ENCODE data around the gene PUSL1.

Gene PUSL1

DNA sequence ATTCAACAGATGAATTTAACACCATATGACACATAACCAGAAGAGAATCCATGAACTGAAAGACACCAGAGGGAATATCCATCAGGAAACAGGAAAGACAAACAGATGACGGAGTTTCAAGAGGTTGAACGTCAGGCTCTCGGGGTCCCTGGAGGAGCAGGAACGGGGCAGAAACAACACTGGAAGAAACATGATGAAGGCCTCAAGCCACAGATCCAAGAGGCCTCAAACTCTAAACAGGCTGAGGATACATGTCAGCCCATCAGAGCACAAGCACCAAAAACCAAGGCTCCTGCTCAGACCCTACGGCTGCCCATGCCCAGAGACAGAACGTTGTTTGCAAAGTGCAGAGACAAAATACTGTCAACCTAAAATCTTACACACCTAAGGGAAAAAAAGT lies 9.0 kb downstream of the PUSL1 start:
- WGBS, 2 donors (ENCODE audit: extremely low coverage in 2 of 2, insufficient read length in 2 of 2, insufficient replicate concordance in 1 of 2): no CpG with 5 or more reads among the region's 6 CpGs
- Histone ChIP-seq H3K4ac (ENCODE audit: low read length) (no peak overlapping the region), H2BK12ac (ENCODE audit: low read length) (no peak overlapping the region), H2BK5ac (ENCODE audit: low read length) (no peak overlapping the region), H3K27me3 (ENCODE audit: control insufficient read depth in 3 of 3, insufficient read depth in 3 of 3, low read depth in 1 of 3, low read length in 3 of 3) (no peaks in the 10 kb centered on the region), H4K8ac (ENCODE audit: low read depth, low read length) (no peak overlapping the region), H3K4me3 (ENCODE audit: low read length in 2 of 2) (no peak overlapping the region), H3K4me2 (ENCODE audit: insufficient read depth, low read length, poor library complexity, severe bottlenecking) (no peak overlapping the region), H3K9ac (ENCODE audit: low read depth, low read length, poor library complexity) (no peak overlapping the region), H3K18ac (ENCODE audit: low read length) (no peak overlapping the region), H2AFZ (ENCODE audit: low read length) (no peak overlapping the region), H3K9me3 (replicated peaks in 1 of 2; ENCODE audit: control insufficient read depth in 2 of 2, insufficient read depth in 1 of 2, low read depth in 1 of 2, low read length in 2 of 2) (no peaks in the 10 kb centered on the region), H3K36me3 (replicated peaks in 1 of 2; ENCODE audit: control insufficient read depth in 2 of 2, insufficient read depth in 2 of 2, low read length in 2 of 2) (peaks cover 47 to 93% of the 10 kb centered on the region in 2 donors), H3K4me1 (ENCODE audit: control insufficient read depth in 2 of 2, insufficient read depth in 1 of 2, low read depth in 1 of 2, low read length in 2 of 2) (peaks cover 0 to 7% of the 10 kb centered on the region in 2 donors), H2BK120ac (ENCODE audit: low read depth, low read length) (no peak overlapping the region), H3K14ac (ENCODE audit: low read length) (no peak overlapping the region), H3K79me1 (ENCODE audit: low read depth, low read length) (peaks cover 44% of the 10 kb centered on the region), H4K91ac (ENCODE audit: low read depth, low read length, poor library complexity) (no peak overlapping the region), H3K23ac (ENCODE audit: low read depth, low read length, poor library complexity) (no peak overlapping the region), H3K27ac (replicated peaks; ENCODE audit: low read length) (no peak overlapping the region), H2BK15ac (ENCODE audit: low read length) (no peak overlapping the region), H2AK5ac (ENCODE audit: low read depth, low read length) (no peak overlapping the region)
- DNase-seq (ENCODE audit: low spot score): no peak

GRCh38 chr1:1318131-1318652 lies 9.8 kb downstream of the PUSL1 start:
- H3K9me3 ChIP-seq (replicated peaks in 1 of 2; ENCODE audit: control insufficient read depth in 2 of 2, insufficient read depth in 1 of 2, low read depth in 1 of 2, low read length in 2 of 2): no peaks in the 10 kb centered on the region
- H2BK120ac ChIP-seq (ENCODE audit: low read depth, low read length): no peak overlapping the region
- H2BK15ac ChIP-seq (ENCODE audit: low read length): no peak overlapping the region
- no peak overlapping the region for H3K4me3 ChIP-seq (ENCODE audit: low read length in 2 of 2)
- H2BK12ac ChIP-seq (ENCODE audit: low read length): no peak overlapping the region
- H2BK5ac ChIP-seq (ENCODE audit: low read length): no peak overlapping the region
- H2AK5ac ChIP-seq (ENCODE audit: low read depth, low read length): no peak overlapping the region
- H4K8ac ChIP-seq (ENCODE audit: low read depth, low read length): no peak overlapping the region
- no peak overlapping the region for H3K14ac ChIP-seq (ENCODE audit: low read length)
- no peak overlapping the region for H4K91ac ChIP-seq (ENCODE audit: low read depth, low read length, poor library complexity)
- H3K4me2 ChIP-seq (ENCODE audit: insufficient read depth, low read length, poor library complexity, severe bottlenecking): no peak overlapping the region
- H2AFZ ChIP-seq (ENCODE audit: low read length): no peak overlapping the region
- peaks cover 6 to 7% of the 10 kb centered on the region in 2 donors for H3K4me1 ChIP-seq (ENCODE audit: control insufficient read depth in 2 of 2, insufficient read depth in 1 of 2, low read depth in 1 of 2, low read length in 2 of 2)
- no CpG with 5 or more reads among the region's 9 CpGs for WGBS, 2 donors (ENCODE audit: extremely low coverage in 2 of 2, insufficient read length in 2 of 2, insufficient replicate concordance in 1 of 2)
- DNase-seq (ENCODE audit: low spot score): no peak
- no peak overlapping the region for H3K23ac ChIP-seq (ENCODE audit: low read depth, low read length, poor library complexity)
- peaks cover 48% of the 10 kb centered on the region for H3K79me1 ChIP-seq (ENCODE audit: low read depth, low read length)
- no peak overlapping the region for H3K27ac ChIP-seq (replicated peaks; ENCODE audit: low read length)
- peaks cover 42 to 90% of the 10 kb centered on the region in 2 donors for H3K36me3 ChIP-seq (replicated peaks in 1 of 2; ENCODE audit: control insufficient read depth in 2 of 2, insufficient read depth in 2 of 2, low read length in 2 of 2)
- no peak overlapping the region for H3K9ac ChIP-seq (ENCODE audit: low read depth, low read length, poor library complexity)
- H3K27me3 ChIP-seq (ENCODE audit: control insufficient read depth in 3 of 3, insufficient read depth in 3 of 3, low read depth in 1 of 3, low read length in 3 of 3): no peaks in the 10 kb centered on the region
- no peak overlapping the region for H3K4ac ChIP-seq (ENCODE audit: low read length)
- no peak overlapping the region for H3K18ac ChIP-seq (ENCODE audit: low read length)

DNA sequence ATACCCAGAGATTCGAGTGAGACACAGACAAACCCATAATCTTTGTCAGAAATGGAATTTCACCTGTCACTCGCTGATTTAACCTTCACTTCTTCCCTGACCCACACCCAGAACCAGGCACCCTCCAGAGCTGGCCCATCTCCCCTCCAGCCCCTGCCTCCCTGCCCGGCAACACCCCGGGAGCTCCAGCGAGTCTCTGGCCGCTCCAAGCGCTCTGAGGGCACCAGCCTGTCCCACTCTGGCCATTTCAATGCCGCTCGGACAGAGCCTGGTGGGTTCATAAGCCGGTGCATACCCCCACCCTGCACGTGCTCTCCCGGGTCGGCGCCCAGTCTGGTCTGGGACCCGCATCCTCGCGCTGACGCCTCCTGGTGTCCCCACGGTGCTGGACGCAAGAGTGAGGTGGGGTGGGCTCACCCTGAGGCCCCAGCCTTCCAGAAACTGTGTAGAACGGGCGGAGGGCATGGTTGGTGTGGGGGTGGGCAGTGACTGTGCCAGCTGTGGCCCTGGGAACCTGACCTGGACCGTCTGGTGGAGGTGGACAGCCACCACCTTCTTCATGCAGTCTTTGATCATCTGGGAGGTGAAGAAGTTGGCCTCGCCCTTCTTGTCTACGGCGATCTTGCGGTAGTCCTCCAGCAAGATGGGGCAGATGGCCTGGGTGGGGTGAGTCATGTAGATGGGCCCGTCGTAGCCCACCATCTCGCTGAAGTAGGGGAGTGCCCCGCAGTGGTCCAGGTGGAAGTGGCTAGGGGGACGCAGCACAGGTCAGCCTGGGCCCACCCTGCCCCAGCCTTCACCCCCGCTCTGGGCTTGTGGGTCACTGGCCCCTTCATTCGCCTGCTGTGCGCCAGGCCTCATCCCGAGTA lies 10.6 kb downstream of the PUSL1 start:
- no peak overlapping the region for H3K4me2 ChIP-seq (ENCODE audit: insufficient read depth, low read length, poor library complexity, severe bottlenecking)
- H2BK15ac ChIP-seq (ENCODE audit: low read length): no peak overlapping the region
- H3K4ac ChIP-seq (ENCODE audit: low read length): no peak overlapping the region
- no peak overlapping the region for H3K18ac ChIP-seq (ENCODE audit: low read length)
- H2AK5ac ChIP-seq (ENCODE audit: low read depth, low read length): peak overlapping the region; percentile 88
- peak overlapping the region; percentile 44 for H3K9ac ChIP-seq (ENCODE audit: low read depth, low read length, poor library complexity)
- H3K79me1 ChIP-seq (ENCODE audit: low read depth, low read length): peaks cover 50% of the 10 kb centered on the region
- H3K23ac ChIP-seq (ENCODE audit: low read depth, low read length, poor library complexity): no peak overlapping the region
- H3K27ac ChIP-seq (replicated peaks; ENCODE audit: low read length): no peak overlapping the region
- no peak overlapping the region for H2BK5ac ChIP-seq (ENCODE audit: low read length)
- no peak overlapping the region for H3K14ac ChIP-seq (ENCODE audit: low read length)
- H3K36me3 ChIP-seq (replicated peaks in 1 of 2; ENCODE audit: control insufficient read depth in 2 of 2, insufficient read depth in 2 of 2, low read length in 2 of 2): peaks cover 34 to 84% of the 10 kb centered on the region in 2 donors
- DNase-seq (ENCODE audit: low spot score): no peak
- no peaks in the 10 kb centered on the region for H3K9me3 ChIP-seq (replicated peaks in 1 of 2; ENCODE audit: control insufficient read depth in 2 of 2, insufficient read depth in 1 of 2, low read depth in 1 of 2, low read length in 2 of 2)
- H2BK120ac ChIP-seq (ENCODE audit: low read depth, low read length): peak overlapping the region; percentile 41
- no CpG with 5 or more reads among the region's 36 CpGs for WGBS, 2 donors (ENCODE audit: extremely low coverage in 2 of 2, insufficient read length in 2 of 2, insufficient replicate concordance in 1 of 2)
- H2BK12ac ChIP-seq (ENCODE audit: low read length): no peak overlapping the region
- H4K91ac ChIP-seq (ENCODE audit: low read depth, low read length, poor library complexity): no peak overlapping the region
- no peak overlapping the region for H3K4me3 ChIP-seq (ENCODE audit: low read length in 2 of 2)
- peaks cover 9 to 10% of the 10 kb centered on the region in 2 donors for H3K4me1 ChIP-seq (ENCODE audit: control insufficient read depth in 2 of 2, insufficient read depth in 1 of 2, low read depth in 1 of 2, low read length in 2 of 2)
- no peak overlapping the region for H4K8ac ChIP-seq (ENCODE audit: low read depth, low read length)
- no peaks in the 10 kb centered on the region for H3K27me3 ChIP-seq (ENCODE audit: control insufficient read depth in 3 of 3, insufficient read depth in 3 of 3, low read depth in 1 of 3, low read length in 3 of 3)
- no peak overlapping the region for H2AFZ ChIP-seq (ENCODE audit: low read length)

- H2BK15ac ChIP-seq (ENCODE audit: low read length): no peak overlapping the region
Measured at GRCh38 chr1:1319646-1319941, 11.2 kb downstream of the PUSL1 start.

More at GRCh38 chr1:1319646-1319941, 11.2 kb downstream of the PUSL1 start:
- H3K4me1 ChIP-seq (ENCODE audit: control insufficient read depth in 2 of 2, insufficient read depth in 1 of 2, low read depth in 1 of 2, low read length in 2 of 2): peaks cover 9 to 10% of the 10 kb centered on the region in 2 donors
- no peak overlapping the region for H3K9ac ChIP-seq (ENCODE audit: low read depth, low read length, poor library complexity)
- no peak overlapping the region for H2BK12ac ChIP-seq (ENCODE audit: low read length)
- no peak overlapping the region for H3K18ac ChIP-seq (ENCODE audit: low read length)
- no peak overlapping the region for H4K91ac ChIP-seq (ENCODE audit: low read depth, low read length, poor library complexity)
- no peak overlapping the region for H3K14ac ChIP-seq (ENCODE audit: low read length)
- H4K8ac ChIP-seq (ENCODE audit: low read depth, low read length): no peak overlapping the region
- no peak overlapping the region for H2AK5ac ChIP-seq (ENCODE audit: low read depth, low read length)
- H2BK5ac ChIP-seq (ENCODE audit: low read length): no peak overlapping the region
- H2BK120ac ChIP-seq (ENCODE audit: low read depth, low read length): no peak overlapping the region
- H3K27me3 ChIP-seq (ENCODE audit: control insufficient read depth in 3 of 3, insufficient read depth in 3 of 3, low read depth in 1 of 3, low read length in 3 of 3): no peaks in the 10 kb centered on the region
- no peak overlapping the region for H3K23ac ChIP-seq (ENCODE audit: low read depth, low read length, poor library complexity)
- H3K4me2 ChIP-seq (ENCODE audit: insufficient read depth, low read length, poor library complexity, severe bottlenecking): no peak overlapping the region
- peaks cover 29 to 79% of the 10 kb centered on the region in 2 donors for H3K36me3 ChIP-seq (replicated peaks in 1 of 2; ENCODE audit: control insufficient read depth in 2 of 2, insufficient read depth in 2 of 2, low read length in 2 of 2)
- no peak overlapping the region for H2AFZ ChIP-seq (ENCODE audit: low read length)
- peaks cover 53% of the 10 kb centered on the region for H3K79me1 ChIP-seq (ENCODE audit: low read depth, low read length)
- no peak overlapping the region for H3K27ac ChIP-seq (replicated peaks; ENCODE audit: low read length)
- H3K9me3 ChIP-seq (replicated peaks in 1 of 2; ENCODE audit: control insufficient read depth in 2 of 2, insufficient read depth in 1 of 2, low read depth in 1 of 2, low read length in 2 of 2): no peaks in the 10 kb centered on the region
- no peak for DNase-seq (ENCODE audit: low spot score)
- H3K4me3 ChIP-seq (ENCODE audit: low read length in 2 of 2): no peak overlapping the region
- no CpG with 5 or more reads among the region's 13 CpGs for WGBS, 2 donors (ENCODE audit: extremely low coverage in 2 of 2, insufficient read length in 2 of 2, insufficient replicate concordance in 1 of 2)
- no peak overlapping the region for H3K4ac ChIP-seq (ENCODE audit: low read length)
